Right lobe of liver (tissue), 6 donors: Measurements from ENCODE around the gene UCK2. TPM values are rescaled to one million over a fixed set of nuclear protein-coding genes. Genes with fewer than 3 reads are reported as not detected.

ENCODE experiments used
- ATAC-seq, 4 donors: fragments of 200-7000 bp; cut with Tn5 transposase; one replicate each; pipeline ENCODE4 v1.9.1; 2020; ENCODE audit warnings: mild to moderate bottlenecking in 4 of 4, moderate library complexity in 4 of 4
- DNase-seq, 3 donors: peaks; one replicate each; pipeline ENCODE4 v3.0.0-alpha.2; 2020
- H3K27ac ChIP-seq, 3 donors: fragments of 200-600 bp; one replicate each; pipeline ENCODE4 v1.8.0; 2022
- H3K27me3 ChIP-seq, 2 donors: fragments of 200-600 bp; one replicate each; pipeline ENCODE4 v1.8.0; 2022
- H3K36me3 ChIP-seq, 4 donors: fragments of 200-600 bp; sonication (generic) in 1 of 4; one replicate each; pipeline versions ENCODE4 v1.5.1 to v1.8.0; 2017 to 2022; ENCODE audit warnings: control low read depth in 1 of 4
- H3K4me1 ChIP-seq, 4 donors: fragments of 200-600 bp; sonication (generic) in 1 of 4; one replicate each; pipeline versions ENCODE4 v1.5.1 to v1.8.0; 2017 to 2022; ENCODE audit warnings: control low read depth in 1 of 4
- H3K4me3 ChIP-seq, 3 donors: fragments of 200-600 bp; one replicate each; pipeline ENCODE4 v1.8.0; 2022
- H3K9me3 ChIP-seq, 4 donors: fragments of 200-600 bp; sonication (generic) in 1 of 4; one replicate each; pipeline versions ENCODE4 v1.5.1 to v1.8.0; 2017 to 2022; ENCODE audit warnings: control low read depth in 1 of 4
- CTCF ChIP-seq, 4 donors: fragments of 200-600 bp in 3 of 4; fragments of 450-650 bp in 1 of 4; IDR thresholded peaks; one replicate each; pipeline versions ENCODE4 v1.5.1 to v1.8.0; 2016 to 2022; ENCODE audit warnings: antibody characterized with exemption in 4 of 4, mild to moderate bottlenecking in 2 of 4
- POLR2A ChIP-seq: fragments of 450-650 bp; IDR thresholded peaks from one replicate; pipeline ENCODE4 v1.6.1; 2017; ENCODE audit warnings: antibody characterized with exemption, mild to moderate bottlenecking
- WGBS: methylation state at CpG from one replicate; pipeline ENCODE4 v1.1.6; 2018; ENCODE audit warnings: low coverage, low lambda C conversion rate; ENCODE audit not compliant: insufficient coverage; ENCODE audit errors: missing lambda C conversion rate; 5-methylcytosine and 5-hydroxymethylcytosine counted together
- intact Hi-C, 2 donors: fragments of 100-400 bp; cut with DNase I; formaldehyde crosslinking; loops; one replicate each; pipeline versions ENCODE4 v1.11.2 to v1.14.1; 2022
- total RNA-seq, 6 experiments: library from RNA; depleted of rRNA in 2 of 6; stranded (reverse); fragments of >200 nt in 2 of 6; fragmentation: NEBNext Ultra II Directional in 3 of 6; extraction: Animal tissue kit (Norgen Biotek cat#: 25700) in 3 of 6; gene quantifications; one replicate each; pipeline versions ENCODE4 v1.1.0 to v1.2.4, GENCODE V29; 2016 to 2023
- donor health status: DM: no; HTN: yes; CAD: no.
- donor health status: DM: no; HTN: no; CAD: no.
- donor health status: DM: no; HTN: no; CAD: no.
- donor health status: DM: no; HTN: yes; CAD: no.
- donor health status: DM: no; HTN: yes; CAD: no.

UCK2 gene
- total RNA-seq, 6 experiments from 2014 or later, result 8.4 to 22.9 (median 10.4) TPM

GRCh38 chr1:165842023-165842670 is 14.7 kb downstream of the UCK2 start:
- no peak for ATAC-seq
- no peak for DNase-seq
- Histone ChIP-seq H3K4me1 (peaks cover 0 to 4% (median 0%) of the 10 kb centered on the region in 4 donors), H3K36me3 (no peaks in the 10 kb centered on the region), H3K27ac (no peak overlapping the region), H3K4me3 (no peak overlapping the region), H3K27me3 (no peaks in the 10 kb centered on the region), H3K9me3 (no peaks in the 10 kb centered on the region)
- intact Hi-C loops, result no loop called here
- WGBS, result 75% methylated on average over 2 of the region's 2 CpGs
- no peak for TF ChIP-seq POLR2A
- no peak for TF ChIP-seq CTCF (IDR thresholded peaks at IDR 0.05)

- TF ChIP-seq CTCF (IDR thresholded peaks at IDR 0.05) (no peak), POLR2A (no peak)
- ATAC-seq (peak in 2 of 4 donors; percentile 23 to 26), DNase-seq (no peak)
- H3K9me3 ChIP-seq, result no peaks in the 10 kb centered on the region
- H3K27me3 ChIP-seq, result no peaks in the 10 kb centered on the region
- peaks cover 0 to 4% (median 0%) of the 10 kb centered on the region in 4 donors for H3K4me1 ChIP-seq
- no peak overlapping the region for H3K27ac ChIP-seq
- H3K36me3 ChIP-seq, result no peaks in the 10 kb centered on the region
- intact Hi-C loops, result no loop called here
- no peak overlapping the region for H3K4me3 ChIP-seq
- WGBS, result 29% methylated on average over 4 of the region's 5 CpGs
Observed at GRCh38 chr1:165842671-165843129, 15.3 kb downstream of the UCK2 start.

GRCh38 chr1:165843304-165843703 is 15.9 kb downstream of the UCK2 start:
- DNase-seq (no peak), ATAC-seq (peak in 1 of 4 donors; percentile 21)
- 70% methylated on average over 1 of the region's 1 CpG for WGBS
- H3K4me3 ChIP-seq, result no peak overlapping the region
- peaks cover 0 to 4% (median 0%) of the 10 kb centered on the region in 4 donors for H3K4me1 ChIP-seq
- no peaks in the 10 kb centered on the region for H3K27me3 ChIP-seq
- H3K36me3 ChIP-seq, result no peaks in the 10 kb centered on the region
- no peak for TF ChIP-seq CTCF (IDR thresholded peaks at IDR 0.05)
- no peak for TF ChIP-seq POLR2A
- intact Hi-C loops, result no loop called here
- H3K9me3 ChIP-seq, result no peaks in the 10 kb centered on the region
- H3K27ac ChIP-seq, result no peak overlapping the region

- H3K9me3 ChIP-seq, result no peaks in the 10 kb centered on the region
- H3K36me3 ChIP-seq, result no peaks in the 10 kb centered on the region
- H3K27me3 ChIP-seq, result no peaks in the 10 kb centered on the region
- intact Hi-C loops, result no loop called here
- WGBS, result 64% methylated on average over 9 of the region's 11 CpGs
- H3K4me1 ChIP-seq, result peaks cover 0 to 4% (median 0%) of the 10 kb centered on the region in 4 donors
- DNase-seq (no peak), ATAC-seq (no peak)
- TF ChIP-seq CTCF (IDR thresholded peaks at IDR 0.05), result no peak
- no peak for TF ChIP-seq POLR2A
- no peak overlapping the region for H3K4me3 ChIP-seq
- no peak overlapping the region for H3K27ac ChIP-seq
Observed at GRCh38 chr1:165844114-165844798, 16.8 kb downstream of the UCK2 start.
